ENCODE measurements around the gene TRAF2.
"Not testable (repeated sequence)": the region's sequence is repeated elsewhere in the genome, so short reads cannot be mapped to it uniquely, and the experiment has no call there.

TRAF2 gene

GRCh38 chr9:136858452-136858843 is 27.9 kb upstream of the TRAF2 start:
- DNase-seq = no peak

DNA sequence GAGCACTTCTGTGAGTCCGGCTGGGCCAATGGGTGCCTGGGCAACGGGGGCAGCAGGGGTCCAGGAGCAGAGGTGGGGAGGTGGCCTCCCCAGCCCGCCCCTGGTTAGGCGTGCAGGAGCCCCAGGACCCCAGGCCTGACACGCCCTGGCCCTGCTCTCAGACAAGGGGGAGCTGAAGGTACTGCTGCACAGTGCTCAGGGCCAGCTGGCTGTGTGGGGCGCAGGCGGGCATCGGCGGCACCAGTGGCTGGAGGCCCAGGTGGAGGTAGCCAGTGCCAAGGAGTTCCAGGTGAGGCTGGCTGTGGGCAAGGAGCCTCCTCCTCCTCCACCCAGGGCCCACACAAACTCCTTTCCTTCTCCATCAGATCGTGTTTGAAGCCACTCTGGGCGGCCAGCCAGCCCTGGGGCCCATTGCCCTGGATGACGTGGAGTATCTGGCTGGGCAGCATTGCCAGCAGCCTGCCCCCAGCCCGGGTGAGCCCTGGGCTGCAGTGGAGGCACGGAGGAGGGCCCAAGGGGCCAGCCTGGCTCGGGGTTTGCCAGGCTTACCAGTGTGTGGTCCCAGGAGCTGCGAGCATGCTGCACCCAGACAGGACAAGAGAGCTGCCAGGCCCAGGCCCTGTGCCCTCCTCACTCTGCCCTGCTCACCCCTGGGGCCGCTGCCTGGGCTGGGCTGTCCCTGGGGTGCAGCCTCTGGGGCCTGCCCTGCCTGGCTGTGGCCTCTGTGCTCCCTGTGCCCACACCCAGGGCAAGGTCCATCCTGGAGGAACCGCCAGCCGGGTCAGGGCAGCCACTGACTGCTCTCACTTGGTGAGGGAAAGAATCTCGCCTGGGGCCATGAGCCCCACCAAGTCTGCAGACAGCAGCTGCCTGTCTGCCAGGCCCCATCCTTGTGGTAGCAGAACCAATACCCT is 27.2 kb upstream of the TRAF2 start:
- DNase-seq = no peak

DNA sequence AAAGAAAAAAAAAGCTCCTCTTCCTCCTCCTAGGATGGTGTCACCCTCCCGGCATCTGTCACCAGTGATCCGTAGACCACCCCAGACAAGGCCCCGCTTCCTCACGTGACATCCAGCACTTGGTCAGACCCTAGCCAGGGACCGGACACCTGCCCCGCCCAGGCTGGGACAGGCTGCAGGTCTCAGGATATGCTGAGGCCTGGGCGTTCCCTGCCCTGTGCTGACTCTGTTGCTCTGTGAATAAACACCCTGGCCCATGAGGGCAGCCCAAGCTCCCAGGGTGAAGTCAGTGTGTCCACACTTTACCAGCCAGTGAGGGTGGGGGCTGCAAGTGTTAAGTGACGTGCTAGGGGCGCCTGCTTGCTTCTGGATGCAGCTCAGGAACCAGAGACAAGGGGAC is 25.8 kb upstream of the TRAF2 start:
- no peak for DNase-seq

- DNase-seq = no peak
Measured at GRCh38 chr9:136860933-136861873, 25.1 kb upstream of the TRAF2 start.

GRCh38 chr9:136861874-136862457 is 24.4 kb upstream of the TRAF2 start:
- DNase-seq = no peak

- no peak for DNase-seq
Measured at GRCh38 chr9:136862849-136863622, 23.3 kb upstream of the TRAF2 start.

DNA sequence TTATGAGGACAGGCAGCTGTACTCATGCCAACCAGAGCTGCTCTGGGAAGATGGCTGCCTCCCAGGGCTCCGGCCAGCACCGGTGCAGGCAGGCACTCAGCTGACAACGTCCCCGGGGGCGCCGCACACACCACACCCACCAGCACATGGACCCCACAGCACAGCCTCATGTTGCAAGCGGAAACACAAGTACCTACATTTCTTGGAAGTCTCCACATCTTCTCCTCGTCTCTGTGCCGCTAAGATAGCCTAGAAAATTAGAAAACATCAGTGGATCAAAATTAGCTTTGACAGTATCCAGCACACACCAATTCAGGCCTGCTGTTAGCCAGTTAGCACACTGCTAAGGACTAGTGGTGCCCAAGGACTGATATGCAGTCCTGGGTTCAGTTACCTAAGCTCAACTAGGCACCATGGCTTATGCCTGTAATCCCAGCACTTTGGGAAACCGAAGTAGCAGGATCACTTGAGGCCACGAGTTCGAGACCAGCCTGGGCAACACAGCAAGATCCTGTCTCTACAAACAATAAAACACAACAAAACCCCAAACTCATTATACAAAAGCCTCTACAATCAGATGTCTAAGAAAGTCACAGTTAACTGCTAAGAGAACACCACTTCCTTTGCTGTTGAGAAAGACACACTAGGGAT is 22.6 kb upstream of the TRAF2 start:
- DNase-seq = no peak

- no peak for DNase-seq
Measured at GRCh38 chr9:136865041-136865767, 21.1 kb upstream of the TRAF2 start.

DNA sequence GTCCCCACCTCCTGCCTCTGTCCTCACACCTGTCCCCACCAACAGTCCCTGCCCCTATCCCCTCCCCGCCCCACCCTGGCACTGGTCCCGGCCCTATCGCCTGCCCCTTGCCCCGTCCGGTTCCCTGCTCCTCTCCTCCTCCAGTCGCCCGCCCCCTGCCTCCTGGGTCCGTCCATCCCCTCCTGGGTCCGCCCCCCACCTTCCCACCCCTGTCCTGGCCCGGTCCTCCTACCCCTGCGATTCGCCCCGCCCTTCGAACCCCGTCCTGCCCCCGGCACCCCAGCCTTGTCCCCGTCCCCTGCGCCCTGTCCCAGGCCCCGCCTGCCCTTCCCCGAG is 20.6 kb upstream of the TRAF2 start:
- DNase-seq = no peak

GRCh38 chr9:136866898-136867421 is 19.4 kb upstream of the TRAF2 start:
- DNase-seq = not testable (repeated sequence)

DNA sequence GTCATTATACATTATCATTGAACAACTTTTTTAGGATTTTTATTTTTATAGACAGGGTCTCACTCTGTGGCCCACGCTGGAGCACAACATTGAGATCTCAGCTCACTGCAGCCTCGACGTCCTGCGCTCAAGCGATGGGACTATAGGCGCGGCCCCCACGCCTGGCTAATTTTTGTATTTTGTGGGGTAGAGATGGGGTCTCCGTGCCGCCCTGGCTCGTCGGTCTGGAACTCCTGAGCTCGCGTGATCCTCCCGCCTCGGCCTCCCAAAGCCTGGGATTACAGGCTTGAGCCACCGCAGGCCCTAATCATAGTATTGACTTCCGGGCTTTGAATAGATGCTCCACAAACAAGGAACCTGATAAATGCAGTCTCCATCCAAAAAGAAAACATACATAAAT is 18.8 kb upstream of the TRAF2 start:
- no peak for DNase-seq

- DNase-seq = no peak
Measured at GRCh38 chr9:136867917-136868316, 18.4 kb upstream of the TRAF2 start.

DNA sequence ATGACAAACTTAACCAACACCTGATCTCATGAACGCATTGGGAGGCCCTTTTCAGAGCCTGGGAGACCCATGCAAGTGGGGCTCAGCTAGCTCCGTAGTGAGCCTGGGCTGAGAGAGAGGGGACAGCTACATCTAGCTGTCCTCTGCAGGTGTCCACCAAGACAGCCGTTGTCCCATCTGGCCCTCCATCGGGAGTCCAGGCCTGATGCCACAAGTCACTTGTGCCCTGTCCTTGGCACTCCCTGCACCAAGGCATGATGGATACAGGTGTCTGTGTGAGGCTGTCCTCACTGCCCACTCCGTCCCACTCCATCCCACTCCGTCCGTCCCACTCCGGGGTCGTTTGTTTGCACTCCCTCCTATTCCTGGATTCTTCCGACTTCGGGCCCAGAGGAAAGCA is 17.7 kb upstream of the TRAF2 start:
- no peak for DNase-seq

- not testable (repeated sequence) for DNase-seq
Measured at GRCh38 chr9:136869611-136870010, 16.7 kb upstream of the TRAF2 start.

GRCh38 chr9:136875155-136875554 is 11.2 kb upstream of the TRAF2 start:
- DNase-seq = no peak

DNA sequence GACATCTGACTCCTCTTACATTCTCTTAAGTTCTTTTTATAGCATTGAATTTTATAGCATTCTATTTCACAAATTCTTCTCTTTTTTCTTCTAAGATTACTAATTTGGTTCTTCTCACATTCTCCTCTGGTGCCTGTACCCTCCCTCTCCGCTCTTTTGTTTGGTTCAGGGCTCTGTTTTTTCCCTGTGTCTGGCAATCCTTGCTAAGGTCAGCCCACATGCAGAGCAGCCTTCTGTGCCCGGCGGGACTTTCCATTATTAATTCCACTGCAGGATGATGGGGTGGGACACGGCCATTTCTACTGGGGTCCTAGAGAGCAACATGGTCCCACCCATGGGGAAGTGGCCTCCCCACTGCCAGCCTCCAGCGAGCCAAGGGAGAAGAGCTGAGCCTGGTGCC is 9.8 kb upstream of the TRAF2 start:
- DNase-seq = no peak

- DNase-seq = no peak
Measured at GRCh38 chr9:136880651-136881050, 5.7 kb upstream of the TRAF2 start.

GRCh38 chr9:136881691-136882108 is 4.6 kb upstream of the TRAF2 start:
- no peak for DNase-seq

DNA sequence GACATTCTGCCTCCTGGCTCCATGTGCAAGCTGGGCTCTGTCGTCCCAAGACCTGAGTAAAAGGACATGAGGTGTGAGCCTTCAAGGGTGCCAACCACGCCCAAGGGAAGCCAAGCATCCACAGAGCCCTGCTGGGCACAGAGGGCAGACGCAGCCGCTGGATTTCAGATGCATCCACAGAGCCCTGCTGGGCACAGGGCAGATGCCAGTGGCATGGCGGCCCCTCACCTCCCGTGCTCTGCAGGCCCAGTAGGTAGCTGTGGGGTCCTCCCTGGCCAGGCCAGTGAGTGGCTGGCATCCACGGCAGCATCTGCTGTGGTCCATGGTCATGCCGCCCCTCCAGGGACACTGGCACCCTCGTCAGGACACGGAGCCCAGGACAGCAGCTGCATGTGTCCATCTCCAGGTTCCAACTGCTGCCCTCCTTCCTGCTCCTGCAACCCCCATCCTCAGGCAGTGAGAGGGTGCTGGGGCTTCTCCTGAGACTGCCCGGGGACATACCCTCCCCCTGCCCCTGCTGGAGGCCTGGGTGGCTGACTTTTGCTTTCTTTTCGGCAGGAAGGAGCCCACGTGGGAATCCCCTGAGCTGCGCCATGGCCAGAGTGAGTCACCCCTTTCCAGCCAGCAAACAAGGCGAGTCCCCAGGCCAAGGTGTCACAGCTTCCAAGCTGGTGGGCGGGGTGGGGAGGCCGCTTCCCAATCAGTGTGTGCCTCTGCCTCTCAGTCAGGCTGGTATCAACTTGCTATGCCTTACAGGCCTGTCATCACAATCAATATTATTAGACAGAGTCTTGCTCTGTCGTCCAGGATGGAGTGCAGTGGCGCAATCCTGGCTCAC is 4.0 kb upstream of the TRAF2 start:
- peak; percentile 84 for DNase-seq

DNA sequence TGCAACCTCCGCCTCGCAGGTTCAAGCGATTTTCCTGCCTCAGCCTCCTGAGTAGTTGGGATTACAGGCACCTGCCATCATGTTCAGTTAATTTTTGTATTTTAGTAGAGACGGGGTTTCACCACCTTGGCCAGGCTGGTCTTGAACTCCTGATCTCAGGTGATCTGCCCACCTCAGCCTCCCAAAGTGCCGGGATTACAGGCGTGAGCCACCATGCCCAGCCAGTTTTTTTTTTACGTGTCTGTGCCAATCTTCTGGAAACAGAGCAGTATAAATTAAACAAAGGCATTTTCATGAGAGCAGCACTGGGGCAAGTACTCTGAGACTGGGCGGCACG is 3.4 kb upstream of the TRAF2 start:
- not testable (repeated sequence) for DNase-seq
